HEK293T (cell line): Measurements from ENCODE around the gene SLC25A38.

ENCODE experiments used
- L3MBTL2 ChIP-seq: fragments of 450-650 bp; conservative IDR thresholded peaks from 2 replicates; pipeline ENCODE4 v1.6.1; 2016; ENCODE audit warnings: mild to moderate bottlenecking
- SP1 ChIP-seq: fragments of 450-650 bp; IDR thresholded peaks from 2 replicates; pipeline ENCODE4 v1.6.1; 2017
- ZNF384 ChIP-seq: fragments of 450-650 bp; IDR thresholded peaks from 2 replicates; pipeline ENCODE4 v1.6.1; 2016

- TF ChIP-seq ZNF384 (no peak), SP1 (no peak), L3MBTL2 (no peak)
Observed at GRCh38 chr3:39404943-39405686, 21.9 kb downstream of the SLC25A38 start.
